MM.1S (cell line): ENCODE data around the gene WIPI1.

ENCODE experiments used
- EZH2 ChIP-seq: fragments of 300-600 bp; sonication (generic); optimal IDR thresholded peaks from 2 replicates; pipeline ENCODE3; 2017; ENCODE audit warnings: low read depth, mild to moderate bottlenecking, antibody characterized with exemption, low read length, mixed read lengths
- EZH2phosphoT487 ChIP-seq: fragments of 300-600 bp; sonication (generic); IDR thresholded peaks from 2 replicates; pipeline ENCODE4 v1.6.1; 2018; ENCODE audit warnings: antibody characterized with exemption, low read length
- TF ChIP-seq, protein P1 (sequence below): fragments of 300-600 bp; sonication (generic); IDR thresholded peaks from 2 replicates; pipeline ENCODE4 v1.5.1; 2016; ENCODE audit warnings: antibody characterized with exemption, low read length, mixed read lengths

DNA sequence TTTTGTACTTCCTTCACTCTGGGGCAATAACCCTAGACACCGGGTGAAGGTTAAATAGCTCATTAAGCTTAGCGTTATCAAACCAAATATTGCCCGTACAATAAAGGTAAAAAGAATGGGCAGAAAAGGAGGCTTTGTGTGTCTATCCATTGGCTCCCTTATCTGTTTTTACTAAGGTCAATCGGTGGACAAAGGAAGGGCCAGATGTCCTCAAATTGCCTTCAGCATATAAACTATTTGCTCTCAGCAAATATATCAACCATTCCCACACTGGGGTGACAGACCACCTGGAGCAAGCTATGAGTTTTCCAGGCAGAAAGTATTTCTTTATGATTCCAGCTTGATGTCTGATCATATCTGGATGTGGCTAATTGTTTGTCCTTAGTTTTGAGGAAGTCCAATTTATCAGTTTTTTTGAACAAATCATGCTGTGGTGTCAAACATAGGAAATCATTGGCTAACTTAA lies 25.3 kb upstream of the WIPI1 start:
- TF ChIP-seq, protein P1, sequence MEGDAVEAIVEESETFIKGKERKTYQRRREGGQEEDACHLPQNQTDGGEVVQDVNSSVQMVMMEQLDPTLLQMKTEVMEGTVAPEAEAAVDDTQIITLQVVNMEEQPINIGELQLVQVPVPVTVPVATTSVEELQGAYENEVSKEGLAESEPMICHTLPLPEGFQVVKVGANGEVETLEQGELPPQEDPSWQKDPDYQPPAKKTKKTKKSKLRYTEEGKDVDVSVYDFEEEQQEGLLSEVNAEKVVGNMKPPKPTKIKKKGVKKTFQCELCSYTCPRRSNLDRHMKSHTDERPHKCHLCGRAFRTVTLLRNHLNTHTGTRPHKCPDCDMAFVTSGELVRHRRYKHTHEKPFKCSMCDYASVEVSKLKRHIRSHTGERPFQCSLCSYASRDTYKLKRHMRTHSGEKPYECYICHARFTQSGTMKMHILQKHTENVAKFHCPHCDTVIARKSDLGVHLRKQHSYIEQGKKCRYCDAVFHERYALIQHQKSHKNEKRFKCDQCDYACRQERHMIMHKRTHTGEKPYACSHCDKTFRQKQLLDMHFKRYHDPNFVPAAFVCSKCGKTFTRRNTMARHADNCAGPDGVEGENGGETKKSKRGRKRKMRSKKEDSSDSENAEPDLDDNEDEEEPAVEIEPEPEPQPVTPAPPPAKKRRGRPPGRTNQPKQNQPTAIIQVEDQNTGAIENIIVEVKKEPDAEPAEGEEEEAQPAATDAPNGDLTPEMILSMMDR: no peak
- TF ChIP-seq EZH2: no peak
- no peak for TF ChIP-seq EZH2phosphoT487
